GM12878 (cell line): ENCODE results near the gene BMI1. TPM values are rescaled to one million over a fixed set of nuclear protein-coding genes. Genes with fewer than 3 reads are reported as not detected.

Experiments used
- ATAC-seq: fragments of 200-7000 bp; cut with Tn5 transposase; 3 replicates; pipeline ENCODE4 v1.9.1; 2020; ENCODE audit warnings: mild to moderate bottlenecking, moderate library complexity
- BruUV-seq: library from RNA; stranded (reverse); fragments of 400-500 nt; replicated peaks from 2 replicates; lab custom pipeline; 2021; lab: Mats Ljungman, UMichigan
- CTCF ChIA-PET: fragments of 300-600 bp; sonication (Branson Sonifier 250); formaldehyde crosslinking; extraction: SDS; loops from one replicate; lab custom pipeline; 2021; ENCODE audit warnings: inconsistent platforms; lab: Yijun Ruan, JAX
- POLR2A ChIA-PET: fragments of 350-600 bp; formaldehyde crosslinking; extraction: SDS; loops from one replicate; lab custom pipeline; 2021; ENCODE audit warnings: inconsistent platforms; lab: Charles Lee
- RAD21 ChIA-PET: fragments of 300-600 bp; sonication (Branson Sonifier 250); formaldehyde crosslinking; loops from one replicate; lab custom pipeline; 2023; ENCODE audit warnings: antibody characterized with exemption; ENCODE audit not compliant: unreplicated experiment; lab: Charles Lee
- SMC1A ChIA-PET: fragments of 300-600 bp; sonication (Branson Sonifier 250); formaldehyde crosslinking; loops from one replicate; lab custom pipeline; 2023; ENCODE audit not compliant: unreplicated experiment, uncharacterized antibody; lab: Charles Lee
- DNase-seq: peaks from one replicate; pipeline ENCODE4 v3.0.0-alpha.2; 2011; ENCODE audit warnings: low read depth, low spot score
- FAIRE-seq: peaks from 3 replicates; lab custom pipeline; 2011; peaks lifted over from hg19 to GRCh38; lab: Jason Lieb, UNC
- H2AFZ ChIP-seq: 2 replicates; pipeline ENCODE4 v1.6.0; 2011; ENCODE audit warnings: low read depth, low read length, control low read depth; ENCODE audit not compliant: control insufficient read depth
- H3K27ac ChIP-seq: 2 replicates; pipeline ENCODE4 v1.5.1; 2011; ENCODE audit warnings: control low read depth; ENCODE audit not compliant: control insufficient read depth, insufficient read depth
- H3K27me3 ChIP-seq, 2 experiments: replicated peaks in 1 of 2; 2 replicates each; pipeline versions ENCODE4 v1.6.0 to v1.6.1; 2011; ENCODE audit warnings: low read length in 1 of 2; ENCODE audit not compliant: control insufficient read depth in 2 of 2, insufficient read depth in 2 of 2
- H3K36me3 ChIP-seq, 2 experiments: 2 replicates each; pipeline ENCODE4 v1.5.1; 2011; ENCODE audit warnings: low read length in 1 of 2; ENCODE audit not compliant: control insufficient read depth in 2 of 2, insufficient read depth in 2 of 2
- H3K4me1 ChIP-seq: 2 replicates; pipeline ENCODE4 v1.6.1; 2011; ENCODE audit warnings: mild to moderate bottlenecking, low read length, moderate library complexity, mixed read lengths; ENCODE audit not compliant: control insufficient read depth, insufficient read depth
- H3K4me2 ChIP-seq: 2 replicates; pipeline ENCODE4 v1.6.0; 2011; ENCODE audit warnings: control low read depth; ENCODE audit not compliant: control insufficient read depth, insufficient read depth
- H3K4me3 ChIP-seq: fragments of 200-600 bp; sonication (generic); 2 replicates; pipeline ENCODE4 v1.5.1; 2016
- H3K79me2 ChIP-seq: 2 replicates; pipeline ENCODE4 v1.6.0; 2011; ENCODE audit warnings: low read length; ENCODE audit not compliant: control insufficient read depth, insufficient read depth
- H3K9ac ChIP-seq: 2 replicates; pipeline ENCODE4 v1.8.0; 2011; ENCODE audit warnings: low read length, control low read depth, mixed read lengths; ENCODE audit not compliant: control insufficient read depth, insufficient read depth
- H3K9me3 ChIP-seq: replicated peaks from 3 replicates; pipeline ENCODE4 v1.5.1; 2011; ENCODE audit warnings: mild to moderate bottlenecking, low read length; ENCODE audit not compliant: control insufficient read depth, insufficient read depth
- H4K20me1 ChIP-seq: 2 replicates; pipeline ENCODE4 v1.6.0; 2011; ENCODE audit not compliant: control insufficient read depth, insufficient read depth
- BHLHE40 ChIP-seq, 2 experiments: fragments of 450-650 bp in 1 of 2; IDR thresholded peaks; 2 replicates each; pipeline ENCODE4 v1.6.1; 2011 to 2017; ENCODE audit warnings: low read depth in 2 of 2, borderline replicate concordance in 1 of 2, improper control_type of control experiment in 1 of 2, low read length in 1 of 2, mild to moderate bottlenecking in 1 of 2
- CEBPB ChIP-seq, 2 experiments: fragments of 150-350 bp in 1 of 2; IDR thresholded peaks; 2 replicates each; pipeline ENCODE4 v1.6.1; 2012 to 2014; ENCODE audit warnings: low read depth in 2 of 2, low read length in 2 of 2, borderline replicate concordance in 1 of 2, inconsistent platforms in 1 of 2
- EP300 ChIP-seq, 2 experiments: fragments of 150-350 bp in 1 of 2; IDR thresholded peaks; 2 replicates each; pipeline ENCODE4 v1.6.1; 2011 to 2012; ENCODE audit warnings: low read depth in 2 of 2, low read length in 2 of 2, borderline replicate concordance in 1 of 2, improper control_type of control experiment in 1 of 2, inconsistent platforms in 1 of 2; ENCODE audit not compliant: control insufficient read depth in 1 of 2
- GATAD2B ChIP-seq: fragments of 450-650 bp; conservative IDR thresholded peaks from 2 replicates; pipeline ENCODE4 v1.6.1; 2017; ENCODE audit warnings: low read depth, mild to moderate bottlenecking, moderate library complexity
- JUNB ChIP-seq: IDR thresholded peaks from 2 replicates; pipeline ENCODE4 v1.6.1; 2016; ENCODE audit warnings: antibody characterized with exemption, mild to moderate bottlenecking
- NR2C2 ChIP-seq: IDR thresholded peaks from 2 replicates; pipeline ENCODE4 v1.6.1; 2011; ENCODE audit warnings: borderline replicate concordance, low read depth; ENCODE audit not compliant: control insufficient read depth, insufficient read length
- POU2F2 ChIP-seq: IDR thresholded peaks from 3 replicates; pipeline ENCODE4 v1.6.1; 2011; ENCODE audit warnings: low read depth, mild to moderate bottlenecking, low read length, borderline replicate concordance
- STAT1 ChIP-seq: fragments of 450-650 bp; conservative IDR thresholded peaks from 2 replicates; pipeline ENCODE4 v1.6.1; 2014; ENCODE audit warnings: antibody characterized with exemption, mild to moderate bottlenecking
- TARDBP ChIP-seq: IDR thresholded peaks from 2 replicates; pipeline ENCODE4 v1.6.1; 2016; ENCODE audit warnings: borderline replicate concordance
- ZNF274 ChIP-seq: IDR thresholded peaks from one replicate; pipeline ENCODE4 v1.8.0; 2011; ENCODE audit not compliant: insufficient read length, insufficient read depth
- WGBS: methylation state at CpG from one replicate; pipeline ENCODE4 v1.1.6; 2016; ENCODE audit warnings: low lambda C conversion rate; ENCODE audit not compliant: insufficient replicate concordance, insufficient coverage; ENCODE audit errors: missing lambda C conversion rate; 5-methylcytosine and 5-hydroxymethylcytosine counted together
- in situ Hi-C: fragments of 300-500 bp; cut with MboI; formaldehyde crosslinking; loops from 9 replicates; pipeline ENCODE4 v1.14.3; 2018; ENCODE audit warnings: mixed read lengths
- intact Hi-C: fragments of 100-400 bp; cut with micrococcal nuclease; formaldehyde crosslinking; loops from one replicate; pipeline ENCODE4 v1.14.2; 2022; ENCODE audit not compliant: unreplicated experiment
- polyA plus RNA-seq, 11 experiments: library from polyadenylated mRNA; depleted of rRNA in 4 of 11; unstranded in 6 of 11; stranded (reverse) in 5 of 11; fragments of >200 nt; fragmentation: Nextera tagmentation in 4 of 11; fragmentation: Illumina TruSeq in 1 of 11; extraction: Ambion mirVana in 4 of 11; extraction: Trizol in 1 of 11; gene quantifications; 1 replicate in 1 of 11; 2 replicates in 10 of 11; pipeline versions ENCODE4 v1.2.1 to v1.2.3, GENCODE V29; 2011 to 2016; ENCODE audit warnings: inconsistent platforms in 2 of 11, missing spikeins in 2 of 11, low read depth in 1 of 11
- total RNA-seq, 4 experiments: library from RNA; depleted of rRNA in 3 of 4; stranded (reverse); fragments of >200 nt in 3 of 4; fragmentation: Illumina TruSeq in 1 of 4; extraction: Trizol in 1 of 4; gene quantifications; 2 replicates each; pipeline versions ENCODE4 v1.2.1 to v1.2.3, GENCODE V29; 2013 to 2021

BMI1 gene
- total and polyA plus RNA-seq, 10 of the 15 experiments (the other 5 are each of a cell fraction or from before 2014, with no cell fraction given) = 8.0 to 49.7 (median 25.8) TPM

DNA sequence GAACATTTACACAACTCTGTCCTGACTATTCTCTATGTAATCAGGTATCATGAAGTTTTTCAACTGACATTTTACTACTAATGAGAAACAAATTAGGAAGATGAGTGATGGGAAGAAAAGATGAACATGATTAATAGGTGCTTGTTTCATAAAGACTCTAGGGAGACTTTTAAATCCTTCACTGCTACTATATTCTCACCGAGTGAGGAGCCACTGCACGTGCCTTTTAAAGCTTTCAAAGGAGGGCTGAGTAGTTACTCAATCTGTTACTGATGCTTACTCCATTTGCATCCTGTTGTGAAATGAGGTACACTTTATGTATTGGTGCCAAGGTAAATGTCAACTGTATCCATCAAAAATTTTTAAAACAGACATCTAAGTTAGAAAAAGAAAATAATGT is 6.0 kb upstream of the BMI1 start:
- H3K9me3 ChIP-seq = no peaks in the 10 kb centered on the region
- intact Hi-C loops (loop anchor here (5.0 to 10.0 kb wide), 4 partner anchors 63 to 820 kb away; partner anchors contain the start of gene PIP4K2A), in situ Hi-C loops (loop anchor here (5.0 kb wide), 2 partner anchors 308 to 788 kb away; partner anchors contain the start of gene SKIDA1)
- peaks cover 15% of the 10 kb centered on the region for H3K4me1 ChIP-seq
- DNase-seq (no peak), FAIRE-seq (peak; percentile 70), ATAC-seq (no peak)
- H2AFZ ChIP-seq = no peak overlapping the region
- H3K36me3 ChIP-seq = no peaks in the 10 kb centered on the region; a peak in 1 of 4 replicates
- no peak overlapping the region for H3K9ac ChIP-seq
- BruUV-seq = no TSS peak
- ChIA-PET SMC1A (interaction anchor here (1.0 to 2.6 kb wide), 3 partner anchors 28 to 324 kb away, joined by 3 to 9 read pairs (median 4); no protein-coding TSS in a partner anchor), RAD21 (interaction anchor here (2.7 kb wide), 1 partner anchor 85 kb away, joined by 13 read pairs; no protein-coding TSS in a partner anchor), POLR2A (interaction anchor here (1.4 to 2.7 kb wide), 2 partner anchors 8 to 85 kb away, joined by 3 to 11 read pairs; no protein-coding TSS in a partner anchor), CTCF (interaction anchor here (0.5 to 1.5 kb wide), 4 partner anchors 77 to 321 kb away, joined by 3 to 5 read pairs (median 4); partner anchors contain the start of gene DNAJC1)
- TF ChIP-seq STAT1 (no peak), BHLHE40 (IDR thresholded peaks at IDR 0.05; ENCODE audit: borderline replicate concordance in 1 of 2, low read depth in 2 of 2, low read length in 1 of 2) (peak in 1 of 2 experiments; percentile 34; a peak in 1 of 4 replicates), ZNF274 (no peak), TARDBP (no peak), NR2C2 (no peak), EP300 (IDR thresholded peaks at IDR 0.05; ENCODE audit: borderline replicate concordance in 1 of 2, control insufficient read depth in 1 of 2, low read depth in 2 of 2, low read length in 2 of 2) (no peak), JUNB (0 out of 2 replicates have a peak, but pooled peaks have one; percentile 16), CEBPB (IDR thresholded peaks at IDR 0.05; ENCODE audit: borderline replicate concordance in 1 of 2, low read depth in 2 of 2, low read length in 2 of 2) (no peak), POU2F2 (no peak), GATAD2B (no peak)
- peaks cover 15% of the 10 kb centered on the region for H3K79me2 ChIP-seq
- H3K4me2 ChIP-seq = peak overlapping the region; percentile 84; the same call in 1 of the 2 replicates
- H4K20me1 ChIP-seq = no peaks in the 10 kb centered on the region
- H3K4me3 ChIP-seq = peak overlapping the region; percentile 95
- no peak overlapping the region for H3K27ac ChIP-seq
- 0% methylated on average over 2 of the region's 2 CpGs for WGBS
- H3K27me3 ChIP-seq = no peaks in the 10 kb centered on the region
